Retinal pigment epithelial cell (primary cell): ENCODE measurements around the gene APPL2.

Experiments
- DNase-seq: peaks from one replicate; pipeline ENCODE4 v3.0.0-alpha.2; 2010; ENCODE audit warnings: low read depth
- H3K4me3 ChIP-seq: 2 replicates; pipeline ENCODE4 v1.5.1; 2011; ENCODE audit warnings: mild to moderate bottlenecking, low read length, control low read depth, moderate library complexity
- CTCF ChIP-seq: conservative IDR thresholded peaks from 2 replicates; pipeline ENCODE4 v1.5.1; 2011; ENCODE audit warnings: low read depth, low read length, control low read depth, inconsistent platforms

The APPL2 gene

GRCh38 chr12:105204916-105205315, 31.1 kb downstream of the APPL2 start:
- TF ChIP-seq CTCF = no peak
- no peak for DNase-seq
- no peak overlapping the region for H3K4me3 ChIP-seq

- TF ChIP-seq CTCF = no peak
- no peak for DNase-seq
- H3K4me3 ChIP-seq = no peak overlapping the region
These were observed 31.8 kb downstream of the APPL2 start for GRCh38 chr12:105204127-105204526.

GRCh38 chr12:105202202-105202601, 33.8 kb downstream of the APPL2 start:
- TF ChIP-seq CTCF = no peak
- no peak for DNase-seq
- no peak overlapping the region for H3K4me3 ChIP-seq

- TF ChIP-seq CTCF = no peak
- no peak overlapping the region for H3K4me3 ChIP-seq
These were observed 34.7 kb downstream of the APPL2 start for GRCh38 chr12:105201299-105201698.

GRCh38 chr12:105200385-105200784, 35.6 kb downstream of the APPL2 start:
- DNase-seq = no peak
- no peak for TF ChIP-seq CTCF

More at GRCh38 chr12:105201299-105201698, 34.7 kb downstream of the APPL2 start:
- DNase-seq = no peak

GRCh38 chr12:105198961-105199360, 37.0 kb downstream of the APPL2 start:
- no peak overlapping the region for H3K4me3 ChIP-seq
- DNase-seq = no peak
- no peak for TF ChIP-seq CTCF

More at GRCh38 chr12:105200385-105200784, 35.6 kb downstream of the APPL2 start:
- no peak overlapping the region for H3K4me3 ChIP-seq

GRCh38 chr12:105196090-105196489, 39.9 kb downstream of the APPL2 start:
- DNase-seq = no peak
- no peak for TF ChIP-seq CTCF
- no peak overlapping the region for H3K4me3 ChIP-seq
